ENCODE data around the gene DAPP1.

The DAPP1 gene

GRCh38 chr4:99803566-99804101, 13.0 kb upstream of the DAPP1 start:
- TF ChIP-seq, protein P1, sequence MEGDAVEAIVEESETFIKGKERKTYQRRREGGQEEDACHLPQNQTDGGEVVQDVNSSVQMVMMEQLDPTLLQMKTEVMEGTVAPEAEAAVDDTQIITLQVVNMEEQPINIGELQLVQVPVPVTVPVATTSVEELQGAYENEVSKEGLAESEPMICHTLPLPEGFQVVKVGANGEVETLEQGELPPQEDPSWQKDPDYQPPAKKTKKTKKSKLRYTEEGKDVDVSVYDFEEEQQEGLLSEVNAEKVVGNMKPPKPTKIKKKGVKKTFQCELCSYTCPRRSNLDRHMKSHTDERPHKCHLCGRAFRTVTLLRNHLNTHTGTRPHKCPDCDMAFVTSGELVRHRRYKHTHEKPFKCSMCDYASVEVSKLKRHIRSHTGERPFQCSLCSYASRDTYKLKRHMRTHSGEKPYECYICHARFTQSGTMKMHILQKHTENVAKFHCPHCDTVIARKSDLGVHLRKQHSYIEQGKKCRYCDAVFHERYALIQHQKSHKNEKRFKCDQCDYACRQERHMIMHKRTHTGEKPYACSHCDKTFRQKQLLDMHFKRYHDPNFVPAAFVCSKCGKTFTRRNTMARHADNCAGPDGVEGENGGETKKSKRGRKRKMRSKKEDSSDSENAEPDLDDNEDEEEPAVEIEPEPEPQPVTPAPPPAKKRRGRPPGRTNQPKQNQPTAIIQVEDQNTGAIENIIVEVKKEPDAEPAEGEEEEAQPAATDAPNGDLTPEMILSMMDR (IDR thresholded peaks at IDR 0.05; ENCODE audit: low read depth, low read length): no peak
- DNase-seq (ENCODE audit: extremely low read depth, low read depth): no peak

DNA sequence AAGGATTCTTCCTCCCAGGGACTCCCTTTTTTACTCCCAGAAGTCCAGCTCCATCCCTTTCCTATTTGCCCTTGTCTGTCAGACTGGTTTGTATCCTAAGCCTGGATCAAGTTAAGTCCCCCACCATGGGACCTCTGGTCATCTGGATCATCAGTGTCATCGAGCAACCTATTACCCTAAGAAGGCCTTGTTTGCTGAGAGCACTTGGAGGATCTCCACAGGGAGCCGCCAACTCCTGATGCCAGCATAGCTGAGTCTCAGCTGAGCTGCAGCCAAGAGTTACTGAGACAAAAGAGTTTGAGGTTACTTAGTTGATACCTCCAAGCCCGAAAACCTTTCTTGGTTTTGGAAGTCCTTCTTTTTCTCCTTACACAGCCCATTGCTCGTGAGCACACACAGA, 10.1 kb upstream of the DAPP1 start:
- no peak for DNase-seq (ENCODE audit: extremely low read depth, low read depth)
- TF ChIP-seq, protein P1 (IDR thresholded peaks at IDR 0.05; ENCODE audit: low read depth, low read length): no peak

- TF ChIP-seq, protein P1 (IDR thresholded peaks at IDR 0.05; ENCODE audit: low read depth, low read length): no peak
- DNase-seq (ENCODE audit: extremely low read depth, low read depth): no peak
Measured at GRCh38 chr4:99807666-99808065, 9.0 kb upstream of the DAPP1 start.

DNA sequence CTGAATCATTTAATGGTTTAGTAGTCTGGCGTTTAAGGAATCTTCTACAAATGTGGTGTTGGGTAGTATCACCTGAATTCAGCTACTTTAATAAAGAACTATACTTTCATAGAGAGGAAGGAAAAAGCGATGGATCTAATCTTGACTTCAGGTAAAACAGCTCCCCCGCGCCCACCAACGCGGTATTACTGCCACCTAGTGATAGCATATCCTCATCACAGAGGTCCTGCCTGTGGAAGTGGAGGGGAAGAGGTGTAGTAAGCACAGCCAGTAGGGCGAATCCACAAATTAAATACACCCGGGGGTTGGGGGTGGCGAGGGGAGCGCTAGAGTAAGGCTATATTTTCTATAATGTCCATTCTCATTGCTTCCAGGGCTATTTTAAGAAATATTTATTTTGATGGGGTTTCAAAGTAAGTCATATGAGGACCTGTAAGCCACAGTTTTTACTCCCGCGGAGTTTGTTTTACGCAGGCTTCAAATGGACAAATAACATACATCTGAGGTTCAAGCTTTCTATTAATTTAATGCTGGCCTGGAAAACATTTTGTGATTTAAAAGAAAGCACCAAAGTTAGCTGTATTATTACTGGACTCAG, 8.3 kb upstream of the DAPP1 start:
- no peak for DNase-seq (ENCODE audit: extremely low read depth, low read depth)
- TF ChIP-seq, protein P1 (IDR thresholded peaks at IDR 0.05; ENCODE audit: low read depth, low read length): peak; percentile 56

- TF ChIP-seq, protein P1 (IDR thresholded peaks at IDR 0.05; ENCODE audit: low read depth, low read length): no peak
- no peak for DNase-seq (ENCODE audit: extremely low read depth, low read depth)
Measured at GRCh38 chr4:99809326-99809725, 7.3 kb upstream of the DAPP1 start.

- DNase-seq (ENCODE audit: extremely low read depth, low read depth): no peak
- TF ChIP-seq, protein P1 (IDR thresholded peaks at IDR 0.05; ENCODE audit: low read depth, low read length): no peak
Measured at GRCh38 chr4:99810536-99810935, 6.1 kb upstream of the DAPP1 start.

DNA sequence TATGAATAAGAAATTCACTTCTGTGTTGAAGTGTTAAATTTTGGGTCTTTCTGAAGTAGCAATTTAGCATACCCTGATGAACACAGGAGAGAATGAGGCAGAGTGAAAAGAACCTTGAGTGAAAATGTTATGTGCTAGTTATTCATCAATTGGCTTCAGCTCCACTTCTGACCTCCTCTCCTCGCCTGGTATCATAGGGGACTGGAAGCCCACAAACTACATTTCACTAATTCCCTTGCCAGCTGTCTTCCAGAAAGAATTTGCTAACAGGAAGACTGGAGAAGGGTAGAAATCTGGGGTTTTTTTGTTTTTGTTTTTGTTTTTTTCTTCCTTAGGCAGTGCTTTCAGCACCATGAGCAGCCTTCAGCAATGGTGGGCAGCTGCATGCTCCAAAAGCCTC, 5.5 kb upstream of the DAPP1 start:
- no peak for DNase-seq (ENCODE audit: extremely low read depth, low read depth)
- TF ChIP-seq, protein P1 (IDR thresholded peaks at IDR 0.05; ENCODE audit: low read depth, low read length): no peak
